ENCODE measurements around the gene KYAT1. TPM values are rescaled to one million over a fixed set of nuclear protein-coding genes. Genes with fewer than 3 reads are reported as not detected.

KYAT1 gene
- total RNA-seq, 1 donor from 2014 or later = 21.7 TPM

- Histone ChIP-seq H3K4me3 (no peak overlapping the region), H3F3A (ENCODE audit: low read depth) (peaks cover 18% of the 10 kb centered on the region), H2AFZ (replicated peaks) (no peak overlapping the region), H3K36me3 (no peaks in the 10 kb centered on the region), H3K4me1 (peaks cover 7% of the 10 kb centered on the region), H3K9me3 (ENCODE audit: low read depth) (no peaks in the 10 kb centered on the region), H4K20me1 (ENCODE audit: low read depth) (peaks cover 80% of the 10 kb centered on the region), H3K27me3 (no peaks in the 10 kb centered on the region), H3K27ac (no peak overlapping the region), H3K79me2 (ENCODE audit: low read depth) (peaks cover 74% of the 10 kb centered on the region), H3K4me2 (no peak overlapping the region), H3K9ac (no peak overlapping the region)
- no peak for DNase-seq (ENCODE audit: low spot score)
- TF ChIP-seq EZH2 (IDR thresholded peaks at IDR 0.05) (no peak), CTCF (IDR thresholded peaks at IDR 0.05) (no peak), EZH2phosphoT487 (IDR thresholded peaks at IDR 0.05) (no peak)
- peaks cover 7% of the 10 kb centered on the region for H3K27me3 Mint-ChIP-seq (ENCODE audit: insufficient read depth, low read depth)
- no peaks in the 10 kb centered on the region for H3K9me3 Mint-ChIP-seq
- no peak overlapping the region for H3K4me3 Mint-ChIP-seq
- H3K27ac Mint-ChIP-seq = no peak overlapping the region
- peaks cover 30% of the 10 kb centered on the region for H3K4me1 Mint-ChIP-seq
- H3K36me3 Mint-ChIP-seq = peaks cover 7% of the 10 kb centered on the region
These were observed 4.0 kb upstream of the KYAT1 start for GRCh38 chr9:128885798-128886197.

- H3K27me3 ChIP-seq = no peaks in the 10 kb centered on the region
- H3F3A ChIP-seq (ENCODE audit: low read depth) = peaks cover 18% of the 10 kb centered on the region
- no peak overlapping the region for H3K27ac ChIP-seq
- Mint-ChIP-seq H3K27me3 (ENCODE audit: insufficient read depth, low read depth) (peaks cover 7% of the 10 kb centered on the region), H3K4me1 (peaks cover 33% of the 10 kb centered on the region), H3K9me3 (no peaks in the 10 kb centered on the region), H3K36me3 (peaks cover 7% of the 10 kb centered on the region), H3K4me3 (peak overlapping the region; percentile 67), H3K27ac (no peak overlapping the region)
- no peak overlapping the region for H3K4me2 ChIP-seq
- H3K9me3 ChIP-seq (ENCODE audit: low read depth) = no peaks in the 10 kb centered on the region
- H3K36me3 ChIP-seq = no peaks in the 10 kb centered on the region
- H4K20me1 ChIP-seq (ENCODE audit: low read depth) = peaks cover 76% of the 10 kb centered on the region
- no peak overlapping the region for H3K4me3 ChIP-seq
- peaks cover 73% of the 10 kb centered on the region for H3K79me2 ChIP-seq (ENCODE audit: low read depth)
- no peak overlapping the region for H2AFZ ChIP-seq (replicated peaks)
- TF ChIP-seq EZH2phosphoT487 (IDR thresholded peaks at IDR 0.05) (no peak), CTCF (IDR thresholded peaks at IDR 0.05) (no peak), EZH2 (IDR thresholded peaks at IDR 0.05) (no peak)
- no peak overlapping the region for H3K9ac ChIP-seq
- DNase-seq (ENCODE audit: low spot score) = no peak
- H3K4me1 ChIP-seq = peaks cover 7% of the 10 kb centered on the region
These were observed 3.6 kb upstream of the KYAT1 start for GRCh38 chr9:128885376-128885775.

- Mint-ChIP-seq H3K9me3 (no peaks in the 10 kb centered on the region), H3K36me3 (peaks cover 7% of the 10 kb centered on the region), H3K4me1 (peaks cover 33% of the 10 kb centered on the region), H3K27me3 (ENCODE audit: insufficient read depth, low read depth) (peaks cover 7% of the 10 kb centered on the region), H3K4me3 (peak overlapping the region; percentile 70), H3K27ac (no peak overlapping the region)
- H3K9ac ChIP-seq = no peak overlapping the region
- no peak overlapping the region for H3K27ac ChIP-seq
- no peak for DNase-seq (ENCODE audit: low spot score)
- no peaks in the 10 kb centered on the region for H3K9me3 ChIP-seq (ENCODE audit: low read depth)
- no peaks in the 10 kb centered on the region for H3K36me3 ChIP-seq
- no peak for TF ChIP-seq CTCF (IDR thresholded peaks at IDR 0.05)
- TF ChIP-seq EZH2phosphoT487 (IDR thresholded peaks at IDR 0.05) = no peak
- no peak for TF ChIP-seq EZH2 (IDR thresholded peaks at IDR 0.05)
- H3K27me3 ChIP-seq = no peaks in the 10 kb centered on the region
- H3F3A ChIP-seq (ENCODE audit: low read depth) = peaks cover 18% of the 10 kb centered on the region
- H4K20me1 ChIP-seq (ENCODE audit: low read depth) = peaks cover 70% of the 10 kb centered on the region
- no peak overlapping the region for H2AFZ ChIP-seq (replicated peaks)
- H3K4me1 ChIP-seq = peaks cover 7% of the 10 kb centered on the region
- H3K4me3 ChIP-seq = no peak overlapping the region
- H3K79me2 ChIP-seq (ENCODE audit: low read depth) = peaks cover 79% of the 10 kb centered on the region
- no peak overlapping the region for H3K4me2 ChIP-seq
These were observed 2.4 kb upstream of the KYAT1 start for GRCh38 chr9:128884164-128884563.
